Measurements from ENCODE around the gene KSR1.

Gene KSR1

GRCh38 chr17:27512511-27513346 lies 56.5 kb downstream of the KSR1 start:
- Histone ChIP-seq H3K4me1 (ENCODE audit: control insufficient read depth in 1 of 2, insufficient read depth in 2 of 2, low read length in 2 of 2) (peaks cover 8 to 22% of the 10 kb centered on the region in 2 donors), H3K4me3 (ENCODE audit: low read depth in 1 of 2, low read length in 2 of 2) (no peak overlapping the region), H3K36me3 (ENCODE audit: control insufficient read depth in 1 of 2, insufficient read depth in 2 of 2, low read length in 2 of 2) (no peaks in the 10 kb centered on the region), H3K27ac (ENCODE audit: low read length) (no peak overlapping the region), H3K9me3 (ENCODE audit: control insufficient read depth in 1 of 2, low read length in 2 of 2) (no peaks in the 10 kb centered on the region), H3K27me3 (ENCODE audit: low read depth, low read length) (no peaks in the 10 kb centered on the region)

GRCh38 chr17:27513849-27514248 lies 57.6 kb downstream of the KSR1 start:
- H3K36me3 ChIP-seq (ENCODE audit: control insufficient read depth in 1 of 2, insufficient read depth in 2 of 2, low read length in 2 of 2), result no peaks in the 10 kb centered on the region
- no peaks in the 10 kb centered on the region for H3K27me3 ChIP-seq (ENCODE audit: low read depth, low read length)
- peaks cover 8 to 26% of the 10 kb centered on the region in 2 donors for H3K4me1 ChIP-seq (ENCODE audit: control insufficient read depth in 1 of 2, insufficient read depth in 2 of 2, low read length in 2 of 2)
- no peak overlapping the region for H3K27ac ChIP-seq (ENCODE audit: low read length)
- no peak overlapping the region for H3K4me3 ChIP-seq (ENCODE audit: low read depth in 1 of 2, low read length in 2 of 2)
- H3K9me3 ChIP-seq (ENCODE audit: control insufficient read depth in 1 of 2, low read length in 2 of 2), result no peaks in the 10 kb centered on the region

GRCh38 chr17:27514595-27515413 lies 58.6 kb downstream of the KSR1 start:
- no peaks in the 10 kb centered on the region for H3K9me3 ChIP-seq (ENCODE audit: control insufficient read depth in 1 of 2, low read length in 2 of 2)
- H3K4me3 ChIP-seq (ENCODE audit: low read depth in 1 of 2, low read length in 2 of 2), result no peak overlapping the region
- peaks cover 8 to 31% of the 10 kb centered on the region in 2 donors for H3K4me1 ChIP-seq (ENCODE audit: control insufficient read depth in 1 of 2, insufficient read depth in 2 of 2, low read length in 2 of 2)
- H3K36me3 ChIP-seq (ENCODE audit: control insufficient read depth in 1 of 2, insufficient read depth in 2 of 2, low read length in 2 of 2), result no peaks in the 10 kb centered on the region
- H3K27ac ChIP-seq (ENCODE audit: low read length), result no peak overlapping the region
- H3K27me3 ChIP-seq (ENCODE audit: low read depth, low read length), result no peaks in the 10 kb centered on the region

- Histone ChIP-seq H3K27me3 (ENCODE audit: low read depth, low read length) (no peaks in the 10 kb centered on the region), H3K36me3 (ENCODE audit: control insufficient read depth in 1 of 2, insufficient read depth in 2 of 2, low read length in 2 of 2) (no peaks in the 10 kb centered on the region), H3K4me3 (ENCODE audit: low read depth in 1 of 2, low read length in 2 of 2) (no peak overlapping the region), H3K27ac (ENCODE audit: low read length) (no peak overlapping the region), H3K4me1 (ENCODE audit: control insufficient read depth in 1 of 2, insufficient read depth in 2 of 2, low read length in 2 of 2) (peaks cover 0 to 39% of the 10 kb centered on the region in 2 donors), H3K9me3 (ENCODE audit: control insufficient read depth in 1 of 2, low read length in 2 of 2) (no peaks in the 10 kb centered on the region)
Measured at GRCh38 chr17:27518048-27518447, 61.8 kb downstream of the KSR1 start.

DNA sequence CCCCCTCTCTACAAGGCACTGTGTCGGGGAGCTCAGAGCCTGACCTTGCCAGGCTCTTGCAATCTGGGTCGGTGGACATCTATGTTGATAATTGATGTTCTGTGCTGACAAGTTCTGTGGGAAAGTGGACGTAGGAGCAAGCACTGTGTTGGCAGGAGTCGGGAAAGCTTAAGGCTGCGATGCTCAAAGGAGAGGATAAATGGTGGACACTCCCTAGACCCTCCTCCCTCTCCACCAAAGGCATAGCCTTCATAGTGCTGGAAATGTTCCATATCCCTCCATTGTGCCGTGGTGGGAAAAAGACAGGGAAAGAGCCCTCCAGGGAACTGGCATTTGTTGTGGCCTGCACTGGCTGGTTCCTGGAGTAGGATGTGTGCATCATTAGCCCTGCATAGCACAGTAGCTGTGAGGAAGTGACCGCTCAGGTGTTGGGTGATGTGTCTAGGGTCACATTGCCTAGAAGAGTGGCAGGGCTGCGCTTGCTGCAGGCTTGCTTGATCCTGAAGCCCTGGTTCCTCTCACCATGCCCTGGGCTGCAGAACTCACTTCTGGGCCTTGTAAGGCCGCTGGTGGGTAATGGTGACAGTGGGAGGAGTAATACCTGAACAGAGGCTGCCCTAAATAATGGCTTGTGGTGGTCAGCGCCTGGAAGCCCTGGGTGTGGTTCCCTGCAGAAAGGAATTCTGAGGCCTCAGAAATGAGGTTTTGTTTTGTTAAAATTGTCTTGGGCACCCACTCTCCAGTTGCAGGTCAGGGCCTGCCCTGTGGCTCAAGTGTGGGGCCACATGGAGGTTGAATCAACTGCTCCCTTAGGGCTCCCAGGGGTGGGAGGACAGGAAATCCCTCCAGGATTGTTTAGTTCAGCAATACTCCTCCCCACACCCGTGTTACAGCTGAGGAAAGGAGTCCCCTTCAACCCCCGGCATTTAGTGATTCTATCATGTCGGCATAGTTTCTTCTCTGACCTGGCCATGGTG lies 62.6 kb downstream of the KSR1 start:
- no peaks in the 10 kb centered on the region for H3K9me3 ChIP-seq (ENCODE audit: control insufficient read depth in 1 of 2, low read length in 2 of 2)
- H3K36me3 ChIP-seq (ENCODE audit: control insufficient read depth in 1 of 2, insufficient read depth in 2 of 2, low read length in 2 of 2), result no peaks in the 10 kb centered on the region
- no peaks in the 10 kb centered on the region for H3K27me3 ChIP-seq (ENCODE audit: low read depth, low read length)
- no peak overlapping the region for H3K4me3 ChIP-seq (ENCODE audit: low read depth in 1 of 2, low read length in 2 of 2)
- peaks cover 0 to 33% of the 10 kb centered on the region in 2 donors for H3K4me1 ChIP-seq (ENCODE audit: control insufficient read depth in 1 of 2, insufficient read depth in 2 of 2, low read length in 2 of 2)
- H3K27ac ChIP-seq (ENCODE audit: low read length), result no peak overlapping the region

DNA sequence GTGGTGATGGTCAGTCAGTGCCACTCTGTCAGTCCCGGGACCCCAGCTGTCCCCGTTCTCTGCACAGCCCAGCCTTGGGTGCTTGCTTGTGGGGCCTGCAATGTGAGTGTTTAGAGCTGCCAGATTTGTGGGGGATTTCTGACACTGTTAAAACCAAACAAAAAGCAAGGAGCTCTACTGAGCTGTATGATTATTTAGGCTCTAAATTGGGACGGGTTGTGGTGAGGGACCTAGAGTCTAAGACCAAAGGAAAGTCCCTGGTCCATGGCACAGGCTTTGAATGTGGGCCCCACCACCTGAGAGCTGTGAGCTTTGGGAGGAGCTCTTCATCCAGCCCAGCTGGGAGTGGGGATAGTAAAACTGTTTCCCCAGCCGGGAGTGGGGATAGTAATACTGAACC lies 63.3 kb downstream of the KSR1 start:
- Histone ChIP-seq H3K27ac (ENCODE audit: low read length) (no peak overlapping the region), H3K27me3 (ENCODE audit: low read depth, low read length) (no peaks in the 10 kb centered on the region), H3K9me3 (ENCODE audit: control insufficient read depth in 1 of 2, low read length in 2 of 2) (no peaks in the 10 kb centered on the region), H3K36me3 (ENCODE audit: control insufficient read depth in 1 of 2, insufficient read depth in 2 of 2, low read length in 2 of 2) (no peaks in the 10 kb centered on the region), H3K4me1 (ENCODE audit: control insufficient read depth in 1 of 2, insufficient read depth in 2 of 2, low read length in 2 of 2) (peaks cover 0 to 31% of the 10 kb centered on the region in 2 donors), H3K4me3 (ENCODE audit: low read depth in 1 of 2, low read length in 2 of 2) (no peak overlapping the region)

DNA sequence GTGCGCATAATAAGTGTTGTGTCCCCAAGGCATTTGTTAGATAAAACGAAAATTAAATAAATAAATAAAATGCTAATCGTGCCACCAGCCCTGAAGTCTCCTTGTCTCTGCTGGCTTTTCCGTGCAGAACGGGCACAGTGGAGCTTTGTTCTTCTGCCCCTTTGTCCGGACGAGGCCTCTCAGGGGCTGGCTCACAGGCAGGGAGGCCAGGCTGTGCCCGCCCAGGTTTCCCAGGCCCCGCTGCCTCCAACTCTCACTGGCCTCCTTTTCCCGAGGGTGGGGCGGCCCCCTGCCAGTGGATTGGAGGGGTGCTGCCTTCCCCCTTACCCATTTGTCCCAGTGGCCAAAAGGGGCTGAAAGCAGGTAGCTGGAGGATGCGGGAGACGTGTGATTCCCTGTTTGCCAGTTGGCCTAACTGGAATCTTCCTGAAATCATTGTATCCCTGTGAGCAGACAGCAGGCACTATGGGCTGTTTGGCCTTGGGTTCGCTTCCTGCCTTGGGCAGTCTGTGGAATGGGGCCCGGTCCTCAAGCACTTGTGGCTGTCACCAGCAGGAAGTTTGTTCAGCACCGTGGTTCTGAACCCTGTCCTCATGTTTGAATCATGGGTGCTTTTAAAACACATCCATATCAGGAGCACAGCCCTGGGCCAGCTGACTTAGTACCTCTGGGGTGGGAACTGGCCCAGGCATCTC lies 64.4 kb downstream of the KSR1 start:
- Histone ChIP-seq H3K27ac (ENCODE audit: low read length) (no peak overlapping the region), H3K36me3 (ENCODE audit: control insufficient read depth in 1 of 2, insufficient read depth in 2 of 2, low read length in 2 of 2) (no peaks in the 10 kb centered on the region), H3K27me3 (ENCODE audit: low read depth, low read length) (no peaks in the 10 kb centered on the region), H3K4me1 (ENCODE audit: control insufficient read depth in 1 of 2, insufficient read depth in 2 of 2, low read length in 2 of 2) (peaks cover 0 to 31% of the 10 kb centered on the region in 2 donors), H3K9me3 (ENCODE audit: control insufficient read depth in 1 of 2, low read length in 2 of 2) (no peaks in the 10 kb centered on the region), H3K4me3 (ENCODE audit: low read depth in 1 of 2, low read length in 2 of 2) (no peak overlapping the region)

DNA sequence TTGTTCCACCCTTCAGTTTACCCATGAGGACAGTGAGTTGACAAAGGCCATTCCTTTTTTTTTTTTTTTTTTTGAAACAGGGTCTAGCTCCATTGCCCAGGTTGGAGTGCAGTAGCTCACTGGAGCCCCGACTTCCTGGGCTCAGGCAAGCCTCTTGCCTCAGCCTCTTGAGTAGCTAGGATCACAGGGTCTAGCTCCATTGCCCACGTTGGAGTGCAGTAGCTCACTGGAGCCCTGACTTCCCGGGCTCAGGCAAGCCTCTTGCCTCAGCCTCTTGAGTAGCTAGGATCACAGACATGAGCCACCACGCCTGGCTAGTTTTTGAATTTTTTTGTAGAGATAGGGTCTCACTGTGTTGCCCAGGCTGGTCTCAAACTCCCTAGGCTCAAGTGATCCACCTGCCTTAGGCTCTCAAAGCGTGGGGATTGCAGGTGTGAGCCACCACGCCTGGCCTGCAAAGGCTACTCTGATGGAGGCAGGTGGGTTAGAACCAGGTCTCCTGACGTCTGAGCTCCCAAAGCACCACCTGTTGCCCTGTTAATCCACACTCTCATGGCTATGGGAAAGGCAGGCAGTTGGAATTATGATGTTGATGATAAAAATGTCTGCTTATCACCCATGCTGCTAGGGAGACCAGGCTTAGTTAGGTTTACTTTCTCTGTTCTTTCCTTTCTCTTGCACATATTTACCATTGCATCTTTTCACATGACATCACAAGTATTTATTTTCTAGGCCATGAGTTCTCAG lies 65.2 kb downstream of the KSR1 start:
- H3K27ac ChIP-seq (ENCODE audit: low read length), result no peak overlapping the region
- no peaks in the 10 kb centered on the region for H3K27me3 ChIP-seq (ENCODE audit: low read depth, low read length)
- peaks cover 0 to 36% of the 10 kb centered on the region in 2 donors for H3K4me1 ChIP-seq (ENCODE audit: control insufficient read depth in 1 of 2, insufficient read depth in 2 of 2, low read length in 2 of 2)

GRCh38 chr17:27522028-27522635 lies 65.9 kb downstream of the KSR1 start:
- no peak overlapping the region for H3K4me3 ChIP-seq (ENCODE audit: low read depth in 1 of 2, low read length in 2 of 2)
- H3K27me3 ChIP-seq (ENCODE audit: low read depth, low read length), result no peaks in the 10 kb centered on the region
- peaks cover 3 to 43% of the 10 kb centered on the region in 2 donors for H3K4me1 ChIP-seq (ENCODE audit: control insufficient read depth in 1 of 2, insufficient read depth in 2 of 2, low read length in 2 of 2)
- H3K36me3 ChIP-seq (ENCODE audit: control insufficient read depth in 1 of 2, insufficient read depth in 2 of 2, low read length in 2 of 2), result no peaks in the 10 kb centered on the region
- no peak overlapping the region for H3K27ac ChIP-seq (ENCODE audit: low read length)
- no peaks in the 10 kb centered on the region for H3K9me3 ChIP-seq (ENCODE audit: control insufficient read depth in 1 of 2, low read length in 2 of 2)

More for the DNA sequence above, 65.2 kb downstream of the KSR1 start:
- Histone ChIP-seq H3K36me3 (ENCODE audit: control insufficient read depth in 1 of 2, insufficient read depth in 2 of 2, low read length in 2 of 2) (no peaks in the 10 kb centered on the region), H3K9me3 (ENCODE audit: control insufficient read depth in 1 of 2, low read length in 2 of 2) (no peaks in the 10 kb centered on the region), H3K4me3 (ENCODE audit: low read depth in 1 of 2, low read length in 2 of 2) (no peak overlapping the region)

DNA sequence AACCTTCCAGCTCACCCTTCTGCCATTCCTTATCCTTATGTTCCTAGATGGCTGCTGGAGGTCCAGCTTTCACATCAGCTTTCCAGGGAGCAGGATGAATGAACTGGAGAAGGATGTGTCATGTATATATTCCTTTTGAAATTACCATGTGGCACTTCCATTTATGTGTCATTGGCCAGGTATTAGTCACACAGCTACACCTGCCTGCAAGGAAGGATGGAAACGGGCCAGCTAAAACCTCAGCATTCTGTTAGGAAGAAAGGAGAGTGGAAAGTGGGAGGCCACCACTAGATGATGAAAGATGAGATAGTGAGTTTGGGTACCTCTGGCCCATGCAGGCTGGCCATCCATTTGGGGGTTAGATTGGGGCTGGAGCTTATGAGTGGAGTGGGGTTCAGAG lies 67.5 kb downstream of the KSR1 start:
- Histone ChIP-seq H3K36me3 (ENCODE audit: control insufficient read depth in 1 of 2, insufficient read depth in 2 of 2, low read length in 2 of 2) (no peaks in the 10 kb centered on the region), H3K27ac (ENCODE audit: low read length) (no peak overlapping the region), H3K4me1 (ENCODE audit: control insufficient read depth in 1 of 2, insufficient read depth in 2 of 2, low read length in 2 of 2) (peaks cover 3 to 40% of the 10 kb centered on the region in 2 donors), H3K4me3 (ENCODE audit: low read depth in 1 of 2, low read length in 2 of 2) (no peak overlapping the region), H3K27me3 (ENCODE audit: low read depth, low read length) (no peaks in the 10 kb centered on the region), H3K9me3 (ENCODE audit: control insufficient read depth in 1 of 2, low read length in 2 of 2) (no peaks in the 10 kb centered on the region)
